NCI-H2196 (cell line): Measurements from ENCODE around the gene PROK2.

Experiments
- DNase-seq: peaks from one replicate; lab custom pipeline; 2025; ENCODE audit not compliant: unreplicated experiment; lab: John Stamatoyannopoulos, UW

The PROK2 gene

DNA sequence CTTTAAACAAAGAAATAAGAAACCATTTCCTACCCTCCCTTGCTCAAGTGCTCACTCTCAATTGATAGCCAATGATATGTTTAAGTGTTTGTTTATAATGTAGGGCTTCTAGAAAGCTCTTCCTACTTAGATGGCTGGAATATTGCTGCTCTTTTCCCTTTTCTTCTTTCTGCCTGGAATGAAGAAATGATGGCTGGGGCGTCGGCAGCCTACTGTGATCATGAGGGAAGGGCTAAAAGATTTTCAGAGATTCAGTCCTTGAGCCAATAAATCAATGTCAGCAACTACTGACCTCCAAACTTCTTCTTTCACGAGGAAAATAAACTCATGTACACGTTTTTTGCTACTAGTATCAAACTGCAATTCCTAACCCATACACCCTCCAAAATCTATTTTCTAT, 33.3 kb downstream of the PROK2 start:
- no peak for DNase-seq

DNA sequence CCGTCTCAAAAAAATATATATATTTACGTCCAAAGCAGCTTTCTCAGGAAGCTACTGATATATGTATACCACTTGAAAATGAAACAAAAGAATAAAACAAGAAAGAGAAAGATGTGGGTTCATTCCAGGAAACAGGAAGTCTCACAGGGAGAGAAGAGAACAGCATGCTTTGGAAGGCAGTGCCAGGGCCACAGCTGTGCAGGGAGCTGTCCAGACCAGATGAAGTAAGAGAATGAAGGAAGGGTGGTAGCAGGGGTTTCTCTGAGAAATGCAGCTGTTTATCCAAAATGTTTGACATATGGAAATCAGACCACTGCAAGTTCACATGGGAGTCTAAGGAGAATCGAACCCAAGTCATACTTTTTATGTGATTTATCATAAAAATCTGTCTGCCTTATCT, 40.2 kb downstream of the PROK2 start:
- DNase-seq, result no peak

DNA sequence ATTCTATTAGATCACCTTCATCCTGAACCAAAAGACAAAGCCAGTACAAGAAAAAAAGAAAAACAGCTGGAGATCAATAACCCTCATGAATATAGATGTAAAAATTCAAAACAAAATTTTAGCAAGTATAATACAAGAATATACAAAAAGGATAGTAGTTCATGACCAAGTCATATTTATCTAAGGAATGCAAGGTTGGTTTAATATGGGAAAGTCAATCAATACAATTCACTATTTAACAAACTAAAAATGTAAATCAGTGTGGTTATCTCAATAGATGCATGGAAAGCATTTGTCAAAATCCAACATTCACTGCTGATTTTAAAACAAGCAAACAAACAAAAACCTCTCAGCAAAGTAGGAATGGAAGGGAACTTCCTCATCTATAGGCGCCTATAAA, 42.3 kb downstream of the PROK2 start:
- no peak for DNase-seq

DNA sequence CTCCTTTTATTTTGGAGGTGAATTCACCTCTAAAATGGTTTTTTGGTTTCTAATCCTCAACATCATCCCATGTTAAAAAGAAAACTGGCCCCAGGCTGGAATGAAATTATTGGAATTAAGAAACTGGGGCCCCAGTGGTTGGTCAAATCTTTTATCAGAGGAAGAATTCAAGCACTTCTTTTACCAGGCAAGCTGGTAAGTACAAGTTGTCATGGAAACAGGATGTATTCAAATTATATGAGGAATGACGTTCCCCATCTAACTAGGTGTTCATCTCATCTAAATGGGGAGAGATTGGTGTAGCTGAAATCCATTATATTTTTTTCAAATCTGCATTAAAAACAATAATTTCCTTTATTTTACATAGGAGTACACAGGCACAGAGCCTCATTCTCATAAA, 50.1 kb downstream of the PROK2 start:
- no peak for DNase-seq

DNA sequence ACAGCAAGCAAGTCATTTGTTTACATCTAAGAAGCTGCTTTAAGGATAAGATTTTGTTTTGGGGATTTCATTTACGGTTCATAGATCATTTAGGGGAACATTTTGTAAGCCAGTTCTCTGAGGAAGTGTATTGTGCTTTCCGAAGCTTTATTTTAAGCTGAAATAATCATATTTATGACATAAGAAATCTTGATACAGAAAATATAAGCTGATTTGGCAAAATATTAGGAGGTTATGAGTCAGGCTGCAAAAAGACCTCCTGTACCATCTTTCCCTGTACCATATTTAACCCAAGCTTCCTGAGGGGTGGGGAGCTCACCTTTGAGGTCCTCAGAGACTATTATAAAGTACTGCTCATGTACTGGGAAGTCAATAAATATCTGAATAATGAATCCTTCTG, 51.6 kb downstream of the PROK2 start:
- no peak for DNase-seq

DNA sequence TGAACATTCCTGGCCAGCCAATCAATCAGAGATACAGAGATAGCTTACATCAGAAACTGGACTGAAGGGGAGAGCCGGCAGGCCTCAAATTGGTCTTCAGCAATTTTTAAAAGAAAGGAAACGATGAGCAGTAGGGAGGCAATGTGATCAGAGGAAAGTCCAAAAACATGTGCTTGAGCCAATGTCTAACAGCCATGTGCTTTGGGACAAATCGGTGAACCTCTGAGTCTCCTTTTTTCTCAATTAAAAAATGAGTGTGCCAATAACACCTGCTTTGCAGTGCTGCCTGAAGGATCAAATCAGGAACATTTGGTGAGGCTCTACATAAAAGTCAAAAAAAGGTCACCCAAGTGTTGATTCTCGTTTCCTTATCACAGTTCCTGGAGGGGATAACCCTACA, 52.3 kb downstream of the PROK2 start:
- no peak for DNase-seq

DNA sequence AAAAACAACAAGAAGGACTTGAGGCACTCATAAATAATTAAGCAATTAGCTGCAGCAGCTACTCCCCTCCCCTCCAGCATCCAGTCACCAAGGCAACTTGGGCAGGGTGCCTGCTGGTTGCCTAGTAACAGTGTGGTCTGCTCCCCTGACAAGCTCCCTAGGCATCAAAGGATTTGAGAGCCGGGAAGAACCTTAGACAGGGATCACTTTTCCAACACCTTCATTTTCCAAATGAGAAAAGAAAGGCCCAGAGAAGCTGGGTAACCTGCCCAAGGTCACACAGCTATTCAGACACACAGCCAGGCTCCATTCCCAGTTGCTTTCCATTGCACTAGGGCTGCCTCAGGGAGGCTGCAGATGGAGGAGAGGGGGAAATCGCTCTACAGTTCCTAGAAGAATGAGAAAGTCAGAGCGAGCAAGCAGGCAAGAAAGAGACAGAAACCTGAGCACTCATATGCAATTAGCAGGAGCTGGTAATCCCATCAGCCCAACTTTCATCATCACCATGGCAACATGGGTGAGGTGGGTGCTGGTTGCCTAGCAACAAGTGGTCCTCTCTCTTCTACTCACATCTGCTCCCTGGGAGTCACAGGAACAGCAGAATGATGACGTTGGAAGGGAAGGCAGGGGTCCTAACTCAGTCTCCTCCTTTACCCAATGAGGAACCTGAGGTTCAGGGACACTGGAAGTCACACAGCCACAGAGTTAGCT, 56.2 kb downstream of the PROK2 start:
- peak; percentile 27 for DNase-seq

DNA sequence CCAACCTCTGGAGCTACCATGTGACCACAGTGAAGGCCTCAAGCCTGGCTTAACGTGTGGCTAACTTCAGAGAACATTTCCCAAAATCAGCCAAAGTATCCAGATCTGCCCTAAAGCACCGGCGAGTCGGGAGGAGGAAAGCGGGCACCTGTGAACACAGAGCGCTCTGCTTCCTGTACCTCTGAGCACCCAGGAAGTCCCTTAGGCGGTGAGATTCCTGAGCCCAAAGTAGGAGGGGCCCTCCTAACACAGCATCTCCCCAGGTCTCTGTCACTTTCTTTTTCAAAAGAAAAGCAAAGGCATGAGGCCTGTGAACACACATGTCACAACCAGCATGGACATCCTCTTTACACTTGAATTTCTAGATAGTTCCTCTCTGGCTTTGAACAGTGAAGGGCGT, 58.8 kb downstream of the PROK2 start:
- no peak for DNase-seq

DNA sequence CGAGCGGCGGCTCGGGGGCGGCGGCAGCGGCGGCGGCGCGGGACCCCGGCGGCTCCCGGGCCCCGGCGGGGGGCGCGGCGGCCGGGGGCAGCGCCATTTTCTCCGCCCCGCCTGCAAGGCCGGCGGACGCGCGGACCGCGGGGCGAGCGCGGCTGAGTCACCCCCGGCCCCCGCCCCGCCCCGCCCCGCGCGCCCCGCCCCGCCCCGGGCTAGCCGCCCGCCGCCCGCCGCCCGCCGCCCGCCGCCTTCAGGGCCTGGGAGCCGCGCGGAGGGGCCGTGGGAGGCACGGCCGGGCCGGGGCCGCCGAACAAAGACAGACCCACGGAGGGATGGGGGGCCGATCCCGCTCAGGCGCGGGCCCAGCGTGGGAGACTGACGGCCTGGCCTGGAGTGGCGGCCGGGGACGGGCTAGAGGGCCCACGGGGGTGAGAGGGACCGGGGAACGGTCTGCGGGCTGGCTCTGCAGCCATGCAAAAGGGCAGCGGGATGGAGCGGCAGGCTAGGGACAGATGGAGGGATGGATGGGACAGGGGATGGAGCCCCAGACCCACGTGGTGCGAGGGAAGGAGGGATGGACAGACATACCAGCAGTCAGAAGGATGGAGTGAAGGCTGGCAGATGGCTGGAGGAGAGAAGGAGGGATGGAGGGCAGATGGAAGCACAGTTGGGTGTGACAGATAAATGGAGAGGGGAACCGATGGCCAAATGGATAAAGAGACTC, 59.5 kb downstream of the PROK2 start, which contains the start of gene EIF4E3:
Gene EIF4E3 (minus strand): TSS at position 132 of the 721 bp plus-strand sequence. CDS start 35 bp downstream, at position 97.
- no peak for DNase-seq

DNA sequence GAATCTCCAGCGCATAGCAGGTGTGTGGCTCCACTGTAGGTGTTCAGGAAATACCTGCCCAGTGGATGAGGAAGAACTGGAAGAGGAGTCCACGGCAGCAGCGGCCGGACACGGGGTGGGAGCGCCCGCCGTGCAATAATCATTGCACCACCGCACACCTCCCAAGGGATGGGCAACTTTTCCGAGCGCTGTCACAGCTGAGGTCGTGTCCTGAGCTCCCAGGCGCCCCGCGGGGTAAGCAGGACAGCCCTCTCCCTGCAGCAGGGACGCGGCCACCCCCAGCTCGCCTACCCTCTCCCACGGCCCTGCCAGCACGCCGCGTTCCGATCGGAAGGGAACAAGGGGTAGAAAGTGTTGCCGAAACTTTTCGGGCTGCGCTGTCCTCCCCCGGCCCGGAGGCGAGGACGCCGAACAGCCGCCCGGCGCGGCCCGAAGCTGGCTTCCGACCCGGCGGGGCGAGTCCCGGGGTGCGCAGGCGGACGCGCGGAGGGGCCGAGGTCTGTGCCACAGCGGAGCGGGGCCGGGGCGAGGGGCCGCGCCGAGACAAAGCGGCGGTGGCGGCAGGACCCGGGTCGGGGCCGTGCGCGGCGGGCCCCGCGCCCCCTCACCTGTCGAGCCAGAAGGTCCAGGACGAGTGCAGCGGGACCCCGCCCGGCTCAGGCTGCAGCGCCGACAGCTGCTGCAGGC, 60.2 kb downstream of the PROK2 start:
- DNase-seq, result no peak

DNA sequence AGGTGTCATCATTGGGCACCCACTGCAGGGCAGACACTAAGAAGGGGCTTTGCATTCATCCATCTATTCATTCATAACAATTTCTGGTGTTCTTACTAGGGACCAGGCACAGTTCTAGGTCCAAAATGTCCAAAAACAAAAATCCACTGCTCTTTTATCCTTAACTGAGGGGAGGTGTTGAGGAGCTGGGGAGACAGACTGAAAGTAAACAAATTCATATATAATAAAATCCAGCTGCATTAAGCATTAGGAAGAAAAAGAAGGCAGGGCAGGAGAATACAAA, 60.8 kb downstream of the PROK2 start:
- no peak for DNase-seq

DNA sequence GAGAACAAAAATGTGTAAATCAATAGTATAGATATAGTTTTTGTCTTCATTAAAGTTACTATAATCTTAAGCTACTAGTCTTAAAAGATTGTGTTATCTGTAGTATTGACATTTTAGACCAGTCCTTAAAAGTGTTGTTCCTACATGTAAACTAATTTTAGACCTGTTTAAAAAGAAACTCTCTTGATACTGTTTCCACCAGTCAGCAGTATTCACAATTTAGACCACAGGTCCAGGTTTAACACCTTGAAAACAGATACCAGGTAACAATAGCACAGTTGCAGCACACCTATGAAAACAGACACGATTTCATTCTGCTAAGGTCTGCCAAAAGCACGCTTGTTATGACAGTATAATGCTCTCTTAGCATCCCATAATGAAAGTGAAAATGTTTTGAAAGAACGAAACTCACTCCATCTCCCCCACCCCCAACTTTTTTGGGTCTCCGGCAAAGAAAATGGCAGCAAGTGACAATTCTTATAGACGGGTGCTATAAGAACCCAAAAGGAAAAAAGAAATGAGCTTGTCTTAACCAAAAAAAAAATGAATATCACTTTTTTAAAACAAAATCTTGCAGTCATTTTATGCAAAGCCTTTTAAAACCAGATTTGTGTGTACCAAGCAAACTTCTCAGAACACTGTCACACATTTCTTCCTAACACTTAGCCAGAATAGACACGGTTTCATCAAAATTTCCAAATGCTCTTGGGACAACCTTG, 61.3 kb downstream of the PROK2 start:
- no peak for DNase-seq

DNA sequence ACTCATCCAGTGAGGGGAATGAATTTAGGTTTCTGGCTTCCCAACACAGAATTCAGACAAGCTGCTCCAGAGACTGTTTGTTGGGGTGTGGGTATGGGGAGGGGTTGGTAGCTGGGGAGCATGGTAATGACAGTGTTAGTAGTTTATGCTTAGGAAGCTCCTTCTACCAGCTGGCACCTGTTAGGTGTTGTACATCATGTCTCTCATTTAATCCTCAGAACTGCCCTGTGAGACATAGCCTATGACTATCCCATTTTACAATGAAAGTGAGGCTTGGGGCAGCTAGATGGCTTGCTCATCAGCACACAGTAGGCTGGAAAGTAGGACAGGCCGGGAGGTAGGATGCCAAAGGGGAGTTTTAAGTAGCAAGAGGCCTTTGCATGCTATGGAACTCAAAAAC, 62.3 kb downstream of the PROK2 start:
- DNase-seq, result no peak
